AG09309 (cell line): ENCODE results near the gene ENTPD2.
"Not testable (repeated sequence)": the region's sequence is repeated elsewhere in the genome, so short reads cannot be mapped to it uniquely, and the experiment has no call there.

Source experiments
- DNase-seq: peaks from one replicate; pipeline ENCODE4 v3.0.0-alpha.2; 2010; ENCODE audit warnings: low read depth
- H3K4me3 ChIP-seq: 2 replicates; pipeline ENCODE4 v1.5.1; 2011; ENCODE audit warnings: mild to moderate bottlenecking, low read depth, low read length, moderate library complexity; ENCODE audit not compliant: control insufficient read depth
- TF ChIP-seq, protein P1 (sequence below): IDR thresholded peaks from 2 replicates; pipeline ENCODE4 v1.5.1; 2011; ENCODE audit warnings: mild to moderate bottlenecking, low read depth, low read length, inconsistent platforms; ENCODE audit not compliant: insufficient read depth, control insufficient read depth; ENCODE audit errors: missing control alignments

Gene ENTPD2

DNA sequence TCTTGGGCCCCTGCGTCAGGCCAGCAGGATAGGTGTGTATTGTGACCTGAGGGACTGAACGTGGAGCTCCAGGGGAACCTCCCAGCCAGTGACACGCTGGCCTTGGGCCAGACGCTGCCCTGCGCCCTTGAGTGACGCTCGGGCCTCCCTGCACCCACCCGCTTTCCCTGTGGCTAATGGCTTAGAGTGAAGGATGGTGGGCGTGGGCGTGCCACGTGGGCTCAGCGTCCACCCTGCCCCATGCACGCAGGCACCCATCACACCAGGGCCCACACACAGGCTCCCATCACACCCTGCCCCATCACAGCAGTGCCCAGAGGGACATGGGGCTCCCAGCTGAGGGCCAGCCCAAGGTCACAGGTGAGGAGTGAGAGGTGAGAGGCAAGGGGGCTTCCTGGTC lies 16.8 kb downstream of the ENTPD2 start:
- no peak overlapping the region for H3K4me3 ChIP-seq
- TF ChIP-seq, protein P1, sequence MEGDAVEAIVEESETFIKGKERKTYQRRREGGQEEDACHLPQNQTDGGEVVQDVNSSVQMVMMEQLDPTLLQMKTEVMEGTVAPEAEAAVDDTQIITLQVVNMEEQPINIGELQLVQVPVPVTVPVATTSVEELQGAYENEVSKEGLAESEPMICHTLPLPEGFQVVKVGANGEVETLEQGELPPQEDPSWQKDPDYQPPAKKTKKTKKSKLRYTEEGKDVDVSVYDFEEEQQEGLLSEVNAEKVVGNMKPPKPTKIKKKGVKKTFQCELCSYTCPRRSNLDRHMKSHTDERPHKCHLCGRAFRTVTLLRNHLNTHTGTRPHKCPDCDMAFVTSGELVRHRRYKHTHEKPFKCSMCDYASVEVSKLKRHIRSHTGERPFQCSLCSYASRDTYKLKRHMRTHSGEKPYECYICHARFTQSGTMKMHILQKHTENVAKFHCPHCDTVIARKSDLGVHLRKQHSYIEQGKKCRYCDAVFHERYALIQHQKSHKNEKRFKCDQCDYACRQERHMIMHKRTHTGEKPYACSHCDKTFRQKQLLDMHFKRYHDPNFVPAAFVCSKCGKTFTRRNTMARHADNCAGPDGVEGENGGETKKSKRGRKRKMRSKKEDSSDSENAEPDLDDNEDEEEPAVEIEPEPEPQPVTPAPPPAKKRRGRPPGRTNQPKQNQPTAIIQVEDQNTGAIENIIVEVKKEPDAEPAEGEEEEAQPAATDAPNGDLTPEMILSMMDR, result no peak
- DNase-seq, result no peak

DNA sequence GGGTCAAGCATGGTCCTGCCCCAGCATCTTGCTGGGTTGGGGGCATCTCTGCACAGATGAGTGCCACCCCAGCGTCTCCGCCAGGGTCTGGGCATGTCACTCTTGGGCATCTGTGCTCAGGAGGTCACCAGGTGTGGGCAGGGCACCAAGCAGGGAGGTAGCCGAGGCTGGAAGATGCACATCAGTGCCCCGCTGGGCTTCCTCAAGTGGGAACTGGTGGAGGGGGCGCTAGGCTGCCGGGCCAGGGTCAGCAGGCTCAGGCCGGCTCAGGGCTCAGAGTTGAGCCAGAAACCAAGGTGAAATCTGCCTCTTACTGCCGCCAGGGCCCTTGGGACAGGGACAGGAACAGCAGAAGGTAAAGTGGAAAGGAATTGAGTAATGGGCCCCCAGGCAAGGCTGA lies 17.9 kb downstream of the ENTPD2 start:
- no peak overlapping the region for H3K4me3 ChIP-seq
- DNase-seq, result no peak
- TF ChIP-seq, protein P1, result no peak

DNA sequence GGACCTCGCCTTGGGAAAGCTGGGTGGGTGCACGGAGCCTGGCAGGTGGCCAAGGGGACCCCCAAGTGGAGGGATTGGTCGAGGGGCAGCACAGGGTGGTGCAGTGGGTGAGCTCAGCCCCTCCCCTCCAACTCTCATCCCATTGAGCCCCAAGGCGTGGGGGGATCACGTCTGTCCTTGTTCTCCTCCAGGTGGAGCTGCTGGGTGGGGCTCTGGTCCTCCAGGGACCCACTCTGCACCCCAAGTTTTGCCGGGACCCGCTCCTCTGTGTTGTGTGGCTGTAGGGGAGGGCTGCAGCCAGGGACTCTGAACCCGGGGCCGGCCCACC lies 18.4 kb downstream of the ENTPD2 start:
- DNase-seq, result no peak
- H3K4me3 ChIP-seq, result no peak overlapping the region
- TF ChIP-seq, protein P1, result no peak

DNA sequence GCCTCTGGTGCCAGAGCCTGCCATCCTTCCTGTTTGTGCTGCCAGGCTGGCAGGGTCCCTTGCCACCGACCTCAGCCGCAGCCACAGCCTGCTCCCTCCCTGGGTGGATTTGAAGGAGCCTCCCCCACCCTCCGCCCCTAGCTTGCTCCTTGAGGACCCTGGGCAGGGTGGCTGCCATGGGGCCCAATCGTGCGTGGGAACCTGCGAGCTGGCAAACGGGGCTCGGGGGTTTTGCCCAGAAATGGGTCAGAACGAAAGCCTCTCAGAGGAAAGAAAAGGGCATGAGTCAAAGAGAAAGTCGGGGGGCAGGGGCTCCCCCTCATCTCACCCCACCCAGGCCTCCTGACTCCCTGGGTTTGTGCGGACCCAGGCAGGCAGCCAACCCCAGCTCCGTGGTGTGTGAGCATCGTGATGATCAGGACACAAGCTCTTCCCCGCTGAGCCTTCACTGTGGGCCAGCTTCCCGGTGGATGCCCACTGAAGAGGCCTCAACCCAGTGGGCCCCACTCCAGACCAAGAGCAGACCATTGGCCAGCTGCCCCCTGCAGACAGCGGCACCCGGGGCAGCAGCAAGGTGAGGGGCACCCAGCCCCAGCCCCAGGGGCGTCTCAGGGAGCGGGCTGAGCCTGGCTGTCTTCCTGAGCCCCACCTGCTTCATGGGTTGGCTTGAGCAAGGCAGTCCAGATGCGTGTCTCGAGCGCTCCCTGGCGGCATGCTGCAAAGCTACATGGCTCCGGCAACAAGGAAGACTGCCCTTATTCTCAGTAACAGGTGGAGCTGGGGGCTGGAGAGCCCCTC lies 19.0 kb downstream of the ENTPD2 start:
- no peak overlapping the region for H3K4me3 ChIP-seq
- TF ChIP-seq, protein P1, result peak; percentile 96
- peak; percentile 33 for DNase-seq

DNA sequence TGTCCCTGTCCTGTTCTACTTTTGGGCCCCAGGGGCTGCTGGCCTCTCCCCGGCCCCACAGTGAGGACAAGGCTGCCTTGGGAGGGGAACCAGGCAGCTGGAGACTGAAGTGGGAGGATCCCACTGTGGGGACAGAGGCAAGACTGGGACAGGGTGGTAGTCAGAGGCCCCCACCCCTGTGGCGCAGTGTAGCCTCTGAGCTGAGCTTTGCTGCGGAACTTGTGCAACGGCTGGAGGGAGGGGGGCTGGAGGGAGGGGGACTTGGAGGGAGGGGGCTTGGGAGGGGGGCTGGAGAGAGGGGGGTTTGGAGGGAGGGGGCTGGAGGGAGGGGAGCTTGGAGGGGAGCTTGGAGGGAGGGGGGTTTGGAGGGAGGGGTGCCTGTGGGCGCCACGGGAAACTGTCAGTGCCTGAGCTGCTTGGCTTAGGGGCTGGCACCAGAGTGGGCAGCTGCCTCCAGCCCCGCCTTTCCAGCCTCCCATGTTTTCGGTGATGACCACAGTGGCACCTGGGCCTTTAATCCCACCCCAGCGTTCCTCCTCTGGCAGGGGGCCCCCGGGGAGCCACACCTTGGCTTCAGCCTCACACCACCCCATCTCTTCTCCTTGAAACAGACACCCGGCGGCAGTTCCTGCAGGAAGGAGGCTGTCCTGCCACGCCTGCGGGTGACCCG lies 19.7 kb downstream of the ENTPD2 start:
- DNase-seq, result no peak
- no peak overlapping the region for H3K4me3 ChIP-seq
- TF ChIP-seq, protein P1, result no peak

DNA sequence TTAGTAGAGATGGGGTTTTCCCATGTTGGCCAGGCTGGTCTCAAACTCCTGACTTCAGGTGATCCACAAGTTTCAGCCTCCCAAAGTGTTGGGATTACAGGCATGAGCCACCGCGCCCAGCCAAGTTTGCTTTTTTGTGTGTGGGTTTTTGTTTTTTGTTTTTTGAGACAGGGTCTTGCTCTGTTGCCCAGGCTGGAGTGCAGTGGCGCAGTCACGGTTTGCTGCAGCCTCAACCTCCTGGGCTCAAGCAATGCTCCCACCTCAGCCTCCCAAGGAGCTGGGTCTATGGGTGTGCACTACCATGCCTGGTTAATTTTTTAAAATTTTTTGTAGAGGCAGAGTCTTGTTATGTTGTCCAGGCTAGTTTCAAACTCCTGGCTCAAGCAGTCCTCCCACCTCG lies 20.4 kb downstream of the ENTPD2 start:
- not testable (repeated sequence) for H3K4me3 ChIP-seq, DNase-seq

DNA sequence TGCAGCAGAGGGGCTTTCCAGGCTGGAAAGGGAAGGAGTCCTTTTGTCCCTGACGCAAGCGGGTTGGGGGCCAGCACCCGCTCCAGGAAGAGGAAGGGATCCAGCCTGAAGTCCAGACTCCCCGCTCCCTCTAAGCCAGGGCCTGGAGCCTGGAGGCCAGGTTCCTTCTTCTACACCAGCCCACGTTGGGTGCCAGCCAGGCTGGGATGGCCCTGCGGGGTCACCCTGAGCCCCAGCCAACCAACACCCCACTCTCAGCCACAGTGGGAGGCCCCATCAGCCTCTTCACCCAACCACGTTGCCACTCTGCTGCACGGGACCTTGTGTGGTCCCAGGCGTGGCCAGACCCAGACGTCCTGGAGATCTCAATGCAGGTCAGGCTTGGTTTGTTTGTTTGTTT lies 21.0 kb downstream of the ENTPD2 start:
- TF ChIP-seq, protein P1, result no peak
- no peak overlapping the region for H3K4me3 ChIP-seq
- DNase-seq, result no peak
